Vagina (tissue), 2 donors: ENCODE measurements around the gene DYNLT4.

Experiments
- CTCF ChIP-seq, 3 experiments: fragments of 450-650 bp in 2 of 3; fragments of 200-600 bp in 1 of 3; sonication (generic) in 1 of 3; IDR thresholded peaks; one replicate each; pipeline ENCODE4 v1.5.1; 2017 to 2019; ENCODE audit warnings: antibody characterized with exemption in 3 of 3, mild to moderate bottlenecking in 2 of 3, moderate library complexity in 2 of 3
- POLR2A ChIP-seq, 2 donors: fragments of 450-650 bp; IDR thresholded peaks; one replicate each; pipeline ENCODE4 v1.6.1; 2017; ENCODE audit warnings: antibody characterized with exemption in 2 of 2, mild to moderate bottlenecking in 2 of 2, moderate library complexity in 2 of 2

GRCh38 chr1:44784094-44785028, 22.8 kb downstream of the DYNLT4 start:
- no peak for TF ChIP-seq CTCF (IDR thresholded peaks at IDR 0.05)
- TF ChIP-seq POLR2A (IDR thresholded peaks at IDR 0.05), result no peak
